GM19324 (cell line): Measurements from ENCODE around the gene TCIRG1.

Experiments
- ATAC-seq: cut with Tn5 transposase; IDR thresholded peaks from one replicate; pipeline ENCODE4 v1.9.1; 2021; ENCODE audit warnings: mild to moderate bottlenecking, moderate library complexity; ENCODE audit not compliant: unreplicated experiment, low FRiP score

TCIRG1 gene

DNA sequence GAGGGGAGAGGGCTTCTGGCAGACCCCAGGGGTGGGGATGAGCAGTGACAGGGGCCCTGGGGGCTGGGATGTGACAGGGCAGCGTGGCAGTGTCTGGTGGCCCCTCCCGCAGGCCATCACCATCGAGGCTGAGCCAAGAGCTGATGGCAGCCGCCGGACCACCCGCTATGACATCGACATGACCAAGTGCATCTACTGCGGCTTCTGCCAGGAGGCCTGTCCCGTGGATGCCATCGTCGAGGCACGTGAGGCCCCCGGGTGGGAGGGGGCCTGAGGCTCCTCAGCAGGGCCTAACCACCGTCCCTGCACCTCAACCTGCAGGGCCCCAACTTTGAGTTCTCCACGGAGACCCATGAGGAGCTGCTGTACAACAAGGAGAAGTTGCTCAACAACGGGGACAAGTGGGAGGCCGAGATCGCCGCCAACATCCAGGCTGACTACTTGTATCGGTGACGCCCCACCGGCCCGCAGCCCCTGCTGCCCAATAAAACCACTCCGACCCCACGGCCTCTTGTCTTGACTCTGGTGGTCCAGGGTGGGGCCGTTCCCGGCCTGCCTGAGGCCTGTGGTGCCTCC lies 2.6 kb upstream of the TCIRG1 start:
- no peak for ATAC-seq

DNA sequence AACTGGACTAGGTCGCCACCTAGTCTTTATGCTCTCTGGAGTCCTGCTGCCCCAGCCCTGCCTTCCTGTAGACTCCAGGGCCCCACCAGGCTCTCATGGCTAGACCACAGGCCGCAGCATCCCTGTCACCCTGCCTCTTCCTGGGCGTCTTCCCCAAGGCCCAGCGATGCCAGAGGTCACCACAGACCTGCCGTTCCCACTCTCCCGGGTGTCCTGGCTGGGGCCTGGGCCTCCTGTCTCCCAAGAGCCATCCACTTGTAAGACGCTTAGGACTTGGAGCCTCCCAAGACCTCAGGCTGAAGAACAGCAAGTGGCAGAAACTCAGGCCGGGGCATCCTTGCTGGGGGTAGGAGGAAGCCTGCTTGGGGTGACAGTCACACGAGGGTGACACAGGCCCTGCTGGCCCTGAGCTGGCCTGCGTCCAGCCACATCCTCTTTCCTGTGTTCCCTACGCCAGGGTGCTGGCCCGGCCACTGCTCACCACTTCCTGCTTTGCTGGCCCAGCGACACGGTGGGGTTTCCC lies 2.0 kb upstream of the TCIRG1 start:
- no peak for ATAC-seq

DNA sequence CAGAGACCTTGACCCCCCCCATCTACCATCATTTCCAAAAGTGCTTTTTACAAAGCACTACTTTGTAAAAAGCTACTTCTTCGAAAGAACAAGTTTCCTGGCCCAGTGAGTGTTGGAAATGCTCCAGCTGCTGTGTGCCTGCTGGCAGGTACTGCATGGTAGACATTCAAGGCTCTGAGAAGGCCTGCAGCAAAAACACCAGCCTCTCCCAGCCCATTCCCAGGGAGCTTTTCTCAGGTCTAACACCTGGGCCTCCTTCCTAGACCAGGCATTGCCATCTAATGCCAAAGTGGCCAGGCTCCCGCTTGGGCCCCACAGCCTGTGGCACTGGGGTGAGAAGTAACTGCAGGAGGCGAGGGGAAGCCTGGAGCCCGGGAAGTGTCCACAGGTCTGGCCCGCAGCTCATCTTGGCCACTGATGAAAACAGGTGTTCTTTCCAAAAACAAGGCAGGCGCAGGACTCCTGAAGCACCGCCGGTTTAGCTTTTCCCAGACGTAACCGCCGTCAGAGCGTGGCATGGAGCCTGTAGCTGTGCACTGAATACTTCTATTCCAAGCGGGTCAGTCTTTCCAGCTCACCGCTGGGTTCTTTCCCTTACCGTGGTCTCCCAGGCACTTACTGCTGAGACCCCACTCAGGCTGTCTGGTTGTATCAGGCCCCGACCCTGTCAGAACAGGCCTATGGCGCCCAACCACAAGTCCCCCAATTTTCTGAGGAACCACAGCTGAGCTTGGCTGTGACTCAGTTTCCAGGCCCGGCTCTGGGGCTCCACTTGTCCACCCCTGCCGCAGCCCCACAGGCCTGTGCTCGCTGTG lies 1.2 kb upstream of the TCIRG1 start:
- ATAC-seq: no peak

DNA sequence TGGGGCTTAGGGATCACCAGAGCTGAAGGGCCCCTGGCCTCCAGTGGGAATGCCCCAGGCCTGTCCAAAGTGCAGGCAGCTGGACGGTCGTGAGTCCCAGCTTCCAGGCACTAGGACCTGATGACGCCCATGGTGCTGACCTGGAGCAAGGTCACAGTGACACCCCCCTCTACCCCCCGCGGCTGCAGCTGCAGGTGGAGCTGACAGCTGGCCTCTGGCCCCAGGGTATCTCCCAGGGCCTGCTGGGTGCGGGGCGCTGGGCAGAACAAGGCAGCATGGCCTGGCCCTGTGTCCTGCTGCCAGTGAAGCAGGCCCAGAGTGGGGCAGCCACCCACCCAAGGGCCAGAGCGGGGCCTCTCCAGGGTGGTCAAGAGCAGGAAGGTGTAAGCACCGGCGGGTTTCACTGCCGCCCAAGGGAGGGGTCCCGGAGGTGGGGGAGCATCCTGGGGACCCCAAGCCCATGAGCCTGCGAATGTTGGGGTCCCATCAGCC lies 553 bp upstream of the TCIRG1 start:
- no peak for ATAC-seq

DNA sequence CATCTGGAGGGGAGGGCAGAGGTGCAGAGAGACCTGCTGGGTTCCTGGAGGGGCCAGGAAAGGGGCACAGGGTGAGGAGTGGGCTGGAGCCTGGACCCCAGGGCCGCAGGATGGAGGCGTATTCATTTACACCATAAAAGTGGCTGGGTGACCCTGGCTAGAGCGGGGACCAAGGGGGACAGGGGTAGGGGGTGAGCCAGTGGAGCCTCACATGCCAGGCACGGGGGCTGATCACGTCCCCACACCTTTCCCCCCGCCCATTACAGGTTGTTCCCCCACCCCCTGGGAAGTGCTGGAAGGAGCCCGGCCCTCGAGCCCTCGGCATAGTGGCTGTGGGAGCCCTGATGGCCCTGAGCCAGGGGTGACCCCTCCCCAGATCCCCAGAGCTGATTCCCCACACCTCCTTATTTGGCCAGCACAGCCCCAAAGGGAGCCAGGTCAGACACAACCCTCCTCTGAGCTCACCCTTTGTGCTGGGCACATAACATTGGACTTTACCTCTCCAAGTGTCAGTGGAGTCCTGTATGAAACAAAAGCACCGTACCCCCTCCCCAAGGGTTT lies 781 bp downstream of the TCIRG1 start:
- no peak for ATAC-seq

DNA sequence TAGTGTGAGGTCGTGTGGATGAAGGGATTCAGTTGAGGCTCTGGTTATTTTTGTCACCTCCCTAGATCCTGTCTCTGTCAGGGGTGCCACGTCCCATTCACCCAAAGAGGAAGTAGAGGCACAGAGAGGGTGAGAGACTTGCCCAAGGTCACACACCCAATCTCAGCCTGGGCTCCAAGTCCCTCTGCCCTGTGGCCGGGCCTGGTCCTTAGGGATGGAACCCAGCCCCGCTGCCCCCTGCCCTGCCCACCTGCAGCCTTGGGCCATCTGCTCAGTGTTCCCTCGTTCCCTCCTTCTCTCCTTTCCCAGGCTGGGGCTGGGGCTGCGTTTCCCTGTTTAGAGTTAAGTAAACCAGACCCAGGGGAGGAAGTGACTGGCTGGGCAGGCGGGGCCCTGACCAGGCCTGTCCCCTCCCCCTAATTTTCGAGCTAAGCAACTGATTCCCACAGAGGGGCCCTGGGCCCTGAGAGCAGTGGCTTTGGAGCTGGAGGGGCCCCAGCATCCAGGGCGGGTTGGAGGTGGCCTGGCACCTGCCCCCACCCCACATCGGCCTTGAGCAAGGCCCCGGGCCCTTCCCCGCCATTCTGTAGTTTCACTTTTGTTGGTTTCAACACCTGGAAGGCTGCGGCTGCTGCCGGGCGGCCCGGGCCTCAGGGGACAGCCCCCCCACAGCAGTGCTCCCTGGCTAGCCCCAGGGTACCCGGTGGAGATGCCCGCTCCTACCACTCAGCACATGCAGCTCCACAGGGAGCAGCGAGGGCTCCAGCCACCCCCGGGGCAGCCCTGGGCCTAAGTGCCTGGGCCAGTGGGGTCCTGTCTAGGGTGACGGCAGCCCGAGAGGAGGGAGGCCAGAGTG lies 1.5 kb downstream of the TCIRG1 start:
- ATAC-seq: peak; percentile 38

DNA sequence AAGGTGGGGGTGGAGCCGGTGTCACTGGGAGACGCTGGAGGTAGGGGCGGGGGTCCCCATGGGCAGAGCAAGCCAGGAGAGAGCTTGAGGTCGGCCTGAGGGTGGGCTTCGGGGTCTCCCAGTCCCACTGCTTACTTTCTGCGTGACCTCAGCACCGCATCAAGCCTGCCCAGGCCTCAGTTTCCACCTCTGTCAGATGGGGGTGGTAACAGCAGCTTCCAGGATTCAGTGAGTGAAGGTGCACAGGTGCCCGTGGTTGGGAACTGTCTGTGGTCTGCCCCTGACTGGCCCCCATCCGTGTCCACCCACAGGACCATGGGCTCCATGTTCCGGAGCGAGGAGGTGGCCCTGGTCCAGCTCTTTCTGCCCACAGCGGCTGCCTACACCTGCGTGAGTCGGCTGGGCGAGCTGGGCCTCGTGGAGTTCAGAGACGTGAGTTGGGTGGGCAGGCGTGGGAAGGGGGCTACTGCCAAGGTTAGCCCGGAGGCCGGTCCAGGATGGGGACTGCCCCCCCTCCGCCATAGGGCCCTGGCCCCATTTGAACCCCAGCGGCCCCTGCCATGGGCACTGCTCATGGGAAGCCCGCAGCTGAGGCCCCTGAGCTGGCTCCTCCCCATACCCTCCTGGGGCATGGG lies 2.2 kb downstream of the TCIRG1 start:
- ATAC-seq: no peak

DNA sequence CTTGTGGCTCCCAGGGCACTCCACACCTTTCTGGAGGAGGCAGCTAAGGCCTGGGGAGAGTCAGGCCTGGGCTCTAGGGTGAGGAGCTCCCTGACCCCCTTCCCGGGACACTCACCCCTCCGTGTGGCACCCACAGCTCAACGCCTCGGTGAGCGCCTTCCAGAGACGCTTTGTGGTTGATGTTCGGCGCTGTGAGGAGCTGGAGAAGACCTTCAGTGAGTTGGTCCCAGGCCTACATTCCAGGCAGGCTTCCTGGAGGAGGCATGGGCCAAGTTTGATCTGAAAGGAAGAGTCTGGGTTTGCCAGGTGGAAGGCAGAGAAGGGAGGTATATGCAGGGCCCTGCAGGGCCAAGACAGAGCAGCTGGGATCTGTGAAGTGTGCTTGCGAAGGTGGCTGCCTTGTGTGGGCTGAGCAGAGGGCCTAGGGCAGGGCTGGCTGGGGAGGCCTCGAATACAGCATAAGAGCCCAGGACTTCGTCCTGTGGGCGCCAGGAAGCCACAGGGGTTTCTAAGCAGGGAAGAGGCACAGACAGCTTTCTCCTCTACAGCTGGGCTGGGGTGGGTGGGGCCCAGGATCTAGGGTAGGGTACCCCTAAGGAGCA lies 2.9 kb downstream of the TCIRG1 start:
- no peak for ATAC-seq

DNA sequence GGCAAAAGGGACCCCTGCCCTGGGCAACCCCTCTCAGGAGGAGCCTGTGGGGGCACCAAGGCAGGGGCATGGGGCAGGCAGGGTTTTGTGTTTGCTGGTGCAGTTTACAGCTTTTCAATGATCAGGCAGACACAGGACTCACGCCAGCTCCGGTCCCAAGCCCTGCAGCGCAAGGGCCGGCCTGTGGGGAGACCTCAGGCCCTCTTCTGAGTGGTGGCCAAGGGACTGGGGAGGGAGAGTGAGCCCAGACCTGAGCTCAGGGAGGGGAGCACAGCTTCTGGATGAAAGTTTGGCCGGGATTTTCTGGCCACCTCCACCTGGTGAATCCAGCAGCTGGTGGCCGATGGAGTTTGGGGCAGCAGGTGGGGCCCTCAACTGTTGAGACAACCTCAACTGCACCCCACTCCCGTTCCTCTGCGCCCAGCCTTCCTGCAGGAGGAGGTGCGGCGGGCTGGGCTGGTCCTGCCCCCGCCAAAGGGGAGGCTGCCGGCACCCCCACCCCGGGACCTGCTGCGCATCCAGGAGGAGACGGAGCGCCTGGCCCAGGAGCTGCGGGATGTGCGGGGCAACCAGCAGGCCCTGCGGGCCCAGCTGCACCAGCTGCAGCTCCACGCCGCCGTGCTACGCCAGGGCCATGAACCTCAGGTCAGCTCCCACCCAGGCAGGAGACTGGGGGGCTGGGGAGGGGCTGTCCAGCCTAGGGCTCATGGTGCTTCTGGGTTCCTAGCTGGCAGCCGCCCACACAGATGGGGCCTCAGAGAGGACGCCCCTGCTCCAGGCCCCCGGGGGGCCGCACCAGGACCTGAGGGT lies 3.6 kb downstream of the TCIRG1 start:
- ATAC-seq: no peak

DNA sequence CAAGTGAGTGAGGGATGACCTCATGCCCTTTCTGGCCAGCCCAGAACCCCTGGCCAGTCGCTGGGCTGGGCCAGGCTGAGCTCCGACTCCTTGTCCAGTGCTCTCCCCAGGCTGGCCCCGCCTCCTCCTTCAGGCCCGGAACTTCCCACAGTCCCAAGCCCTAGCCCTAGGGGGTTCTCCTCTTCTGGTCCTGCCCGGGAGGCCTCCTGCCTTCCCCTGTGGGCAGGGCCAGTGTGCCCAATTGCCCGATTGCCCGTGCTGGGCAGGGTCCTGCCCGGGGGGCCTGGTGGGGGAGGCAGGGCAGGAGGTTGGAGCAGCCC lies 4.2 kb downstream of the TCIRG1 start:
- ATAC-seq: no peak

DNA sequence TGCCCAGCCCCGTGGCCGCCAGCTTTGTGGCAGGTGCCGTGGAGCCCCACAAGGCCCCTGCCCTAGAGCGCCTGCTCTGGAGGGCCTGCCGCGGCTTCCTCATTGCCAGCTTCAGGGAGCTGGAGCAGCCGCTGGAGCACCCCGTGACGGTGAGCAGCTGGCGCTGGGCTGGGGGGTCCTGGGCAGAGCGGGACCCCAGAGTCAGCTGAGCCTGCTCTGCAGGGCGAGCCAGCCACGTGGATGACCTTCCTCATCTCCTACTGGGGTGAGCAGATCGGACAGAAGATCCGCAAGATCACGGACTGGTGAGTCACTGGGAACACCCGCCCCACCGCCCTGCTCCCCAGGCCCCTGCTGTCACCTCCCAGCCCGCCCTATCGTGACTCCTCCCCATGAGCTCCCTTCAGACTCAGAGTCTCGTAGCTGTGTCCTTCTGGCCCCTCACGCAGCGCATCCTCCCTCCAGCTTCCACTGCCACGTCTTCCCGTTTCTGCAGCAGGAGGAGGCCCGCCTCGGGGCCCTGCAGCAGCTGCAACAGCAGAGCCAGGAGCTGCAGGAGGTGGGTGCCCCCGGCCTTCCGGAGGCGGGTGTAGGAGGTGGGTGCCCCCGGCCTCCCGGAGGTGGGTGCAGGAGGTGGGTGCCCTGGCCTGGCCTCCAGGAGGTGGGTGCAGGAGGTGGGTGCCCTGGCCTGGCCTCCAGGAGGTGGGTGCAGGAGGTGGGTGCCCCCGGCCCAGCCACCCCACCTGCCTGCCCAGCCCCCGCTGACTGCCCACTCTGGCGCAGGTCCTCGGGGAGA lies 4.7 kb downstream of the TCIRG1 start:
- no peak for ATAC-seq

DNA sequence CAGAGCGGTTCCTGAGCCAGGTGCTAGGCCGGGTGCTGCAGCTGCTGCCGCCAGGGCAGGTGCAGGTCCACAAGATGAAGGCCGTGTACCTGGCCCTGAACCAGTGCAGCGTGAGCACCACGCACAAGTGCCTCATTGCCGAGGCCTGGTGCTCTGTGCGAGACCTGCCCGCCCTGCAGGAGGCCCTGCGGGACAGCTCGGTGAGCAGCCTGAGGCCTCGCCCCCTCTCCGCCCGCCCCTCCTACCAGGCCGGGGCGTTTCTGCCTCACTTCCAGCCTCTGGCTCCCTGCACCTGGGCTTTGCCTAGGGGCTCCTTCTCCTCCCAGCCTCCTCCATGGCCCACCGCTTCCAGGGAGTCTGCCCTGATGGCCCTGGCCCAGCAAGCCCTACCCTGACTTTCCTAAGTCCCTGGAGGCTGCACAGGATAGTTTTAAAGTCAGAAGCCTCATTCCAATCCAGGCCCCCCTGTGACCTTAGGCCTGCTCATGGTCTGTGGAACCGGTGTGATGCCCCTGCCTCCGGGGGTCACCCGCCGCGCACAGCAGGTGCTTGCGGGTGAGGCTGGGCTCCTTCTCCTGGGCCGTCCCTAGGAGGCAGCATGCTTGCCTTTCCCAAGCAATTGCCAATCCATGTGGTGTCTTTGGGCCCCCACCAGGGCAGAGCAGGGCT lies 5.5 kb downstream of the TCIRG1 start:
- no peak for ATAC-seq

DNA sequence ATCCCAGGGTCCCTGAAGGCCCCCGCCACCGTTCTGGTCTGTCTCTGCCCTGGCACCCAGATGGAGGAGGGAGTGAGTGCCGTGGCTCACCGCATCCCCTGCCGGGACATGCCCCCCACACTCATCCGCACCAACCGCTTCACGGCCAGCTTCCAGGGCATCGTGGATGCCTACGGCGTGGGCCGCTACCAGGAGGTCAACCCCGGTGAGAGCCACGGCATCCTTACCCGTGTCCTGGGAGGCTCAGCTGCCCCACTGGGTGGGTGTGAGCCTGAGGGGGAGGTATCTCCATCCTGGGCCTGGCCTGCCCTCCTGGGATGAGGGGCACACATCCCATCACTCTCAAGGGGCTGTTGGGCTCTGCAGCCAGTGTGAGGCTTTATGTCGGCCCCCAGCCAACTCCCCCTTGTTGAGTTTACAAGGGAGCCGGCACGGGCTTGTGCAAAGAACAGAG lies 6.1 kb downstream of the TCIRG1 start:
- ATAC-seq: no peak

DNA sequence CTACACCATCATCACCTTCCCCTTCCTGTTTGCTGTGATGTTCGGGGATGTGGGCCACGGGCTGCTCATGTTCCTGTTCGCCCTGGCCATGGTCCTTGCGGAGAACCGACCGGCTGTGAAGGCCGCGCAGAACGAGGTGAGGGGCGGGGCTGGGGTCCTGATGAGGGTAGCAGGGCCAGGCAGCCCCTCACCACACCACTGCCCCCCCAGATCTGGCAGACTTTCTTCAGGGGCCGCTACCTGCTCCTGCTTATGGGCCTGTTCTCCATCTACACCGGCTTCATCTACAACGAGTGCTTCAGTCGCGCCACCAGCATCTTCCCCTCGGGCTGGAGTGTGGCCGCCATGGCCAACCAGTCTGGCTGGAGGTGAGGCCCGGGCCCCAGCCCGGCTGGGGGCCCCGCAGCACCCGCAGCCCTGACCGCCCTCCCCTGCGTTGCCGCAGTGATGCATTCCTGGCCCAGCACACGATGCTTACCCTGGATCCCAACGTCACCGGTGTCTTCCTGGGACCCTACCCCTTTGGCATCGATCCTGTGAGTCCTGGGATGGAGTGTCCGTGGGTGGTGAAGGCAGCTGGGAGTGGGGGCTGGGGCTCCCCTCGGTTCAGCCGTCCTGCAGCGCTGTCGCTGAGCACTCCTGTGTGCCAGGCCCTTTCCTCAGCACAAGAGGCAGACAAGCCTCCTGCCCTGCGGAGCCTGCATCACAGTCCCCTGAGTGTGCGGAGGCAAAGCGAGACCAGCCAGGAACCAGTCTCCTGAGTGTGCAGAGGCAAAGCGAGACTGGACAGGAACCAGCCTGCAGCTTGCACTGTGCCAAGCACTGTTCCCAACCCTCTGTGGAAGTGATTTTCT lies 8.8 kb downstream of the TCIRG1 start:
- ATAC-seq: no peak

DNA sequence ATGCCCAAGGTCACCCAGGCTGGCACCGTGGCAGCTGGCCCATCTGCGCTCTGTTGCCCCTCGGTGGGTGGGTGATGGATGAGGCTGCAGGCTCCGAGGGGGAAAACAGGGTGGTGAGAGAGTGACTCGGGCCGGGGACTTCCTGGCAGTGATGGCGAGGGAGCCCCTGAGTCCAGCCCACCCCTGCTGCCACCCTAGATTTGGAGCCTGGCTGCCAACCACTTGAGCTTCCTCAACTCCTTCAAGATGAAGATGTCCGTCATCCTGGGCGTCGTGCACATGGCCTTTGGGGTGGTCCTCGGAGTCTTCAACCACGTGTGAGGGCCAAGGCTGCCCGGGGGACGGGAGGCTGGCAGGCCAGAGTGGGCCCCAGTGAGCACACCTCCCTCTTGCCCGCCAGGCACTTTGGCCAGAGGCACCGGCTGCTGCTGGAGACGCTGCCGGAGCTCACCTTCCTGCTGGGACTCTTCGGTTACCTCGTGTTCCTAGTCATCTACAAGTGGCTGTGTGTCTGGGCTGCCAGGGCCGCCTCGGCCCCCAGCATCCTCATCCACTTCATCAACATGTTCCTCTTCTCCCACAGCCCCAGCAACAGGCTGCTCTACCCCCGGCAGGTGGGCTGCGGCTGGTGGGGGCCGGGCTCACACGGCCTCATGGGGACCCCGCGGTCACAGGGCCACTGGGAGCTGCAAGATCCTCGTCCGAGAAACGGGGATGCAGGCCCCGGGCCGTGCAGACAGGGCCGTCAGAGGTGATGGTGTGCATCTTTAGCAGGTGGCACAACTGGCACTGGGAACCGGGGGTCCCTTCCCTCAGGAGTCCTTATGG lies 10.1 kb downstream of the TCIRG1 start:
- no peak for ATAC-seq
